ENCODE data around the gene HCN4.
"Not testable (repeated sequence)": the region's sequence is repeated elsewhere in the genome, so short reads cannot be mapped to it uniquely, and the experiment has no call there.

HCN4 gene

DNA sequence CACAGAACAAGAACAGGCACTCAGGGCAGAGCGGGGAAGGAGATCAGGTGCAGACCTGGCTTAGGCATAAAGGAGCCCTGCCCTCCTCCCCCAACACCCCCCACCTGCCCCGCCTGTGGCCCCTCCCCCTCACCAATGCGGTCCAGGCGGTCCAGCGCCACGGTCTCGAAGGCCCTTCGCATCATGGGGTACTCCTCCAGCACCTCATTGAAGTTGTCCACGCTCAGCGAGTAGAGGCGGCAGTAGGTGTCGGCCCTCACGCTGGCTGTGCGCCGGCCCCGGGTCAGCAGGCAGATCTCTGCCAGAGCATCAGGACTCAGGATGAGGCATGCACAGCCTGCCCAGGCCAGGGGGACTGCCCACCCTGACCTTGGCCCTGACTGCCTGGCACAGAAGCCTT, 44.8 kb downstream of the HCN4 start:
- no peak for DNase-seq

DNA sequence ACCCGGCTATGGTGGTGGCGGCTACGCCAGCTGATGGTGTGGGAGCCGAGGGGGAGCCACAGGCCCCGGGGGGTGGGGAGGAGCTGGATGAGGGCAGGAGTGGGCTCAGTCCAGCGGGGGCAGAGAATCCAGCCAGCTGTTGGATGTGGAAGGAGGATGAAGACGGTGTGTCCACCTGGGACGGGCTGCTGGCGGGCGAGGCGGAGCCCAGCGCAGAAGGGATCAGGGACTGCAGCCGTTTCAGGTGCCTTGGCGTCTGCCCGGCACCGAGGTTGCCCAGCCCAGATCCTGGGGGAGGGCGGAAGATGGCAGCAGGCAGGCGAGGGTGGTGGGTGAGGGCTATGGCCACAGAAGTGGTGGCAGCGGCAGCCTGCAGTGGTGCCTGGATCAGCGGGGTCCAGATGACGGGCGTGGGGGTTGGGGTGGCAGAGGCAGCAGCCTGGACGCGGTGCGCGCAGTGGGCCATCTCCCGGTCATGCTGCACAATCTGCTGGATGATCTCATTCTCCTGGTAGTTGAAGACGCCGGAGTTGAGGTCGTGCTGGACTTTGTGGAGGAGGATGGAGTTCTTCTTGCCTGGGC, 45.3 kb downstream of the HCN4 start:
- no peak for DNase-seq

DNA sequence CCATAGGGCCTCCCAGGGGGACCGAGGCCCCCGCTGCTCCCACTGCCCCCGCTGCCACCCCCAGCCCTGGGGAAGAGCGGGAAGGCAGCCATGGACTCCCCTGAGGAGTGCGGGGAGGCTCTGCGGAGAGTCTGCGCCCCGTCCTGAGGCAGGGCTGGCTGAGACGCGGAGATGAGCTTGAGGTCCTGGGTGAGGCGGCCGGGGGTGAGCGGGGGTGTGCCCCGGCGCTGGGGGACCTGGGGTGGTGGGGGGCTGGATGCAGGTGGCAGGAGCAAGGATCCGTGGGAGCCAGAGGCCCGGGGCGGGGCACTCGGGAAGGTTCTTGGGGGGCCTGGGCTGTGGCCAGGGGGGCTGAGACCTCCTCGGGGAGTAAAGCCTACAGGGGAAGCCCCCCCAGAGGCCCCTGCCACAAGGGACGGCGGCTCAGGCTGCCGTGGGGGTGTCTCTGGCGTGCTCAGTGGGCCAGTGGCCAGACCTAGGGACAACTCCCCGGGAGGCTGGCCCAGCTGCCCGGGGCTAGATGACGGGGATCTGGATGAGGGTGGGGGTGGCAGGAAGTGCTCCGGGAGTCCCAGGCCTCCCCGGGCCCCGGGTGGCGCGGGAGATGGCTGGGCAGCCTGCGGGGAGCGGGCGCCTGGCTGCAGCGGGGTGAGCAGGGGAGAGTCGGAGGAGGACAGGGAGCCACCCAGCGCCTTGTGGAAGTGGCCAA, 45.9 kb downstream of the HCN4 start:
- DNase-seq, result no peak

DNA sequence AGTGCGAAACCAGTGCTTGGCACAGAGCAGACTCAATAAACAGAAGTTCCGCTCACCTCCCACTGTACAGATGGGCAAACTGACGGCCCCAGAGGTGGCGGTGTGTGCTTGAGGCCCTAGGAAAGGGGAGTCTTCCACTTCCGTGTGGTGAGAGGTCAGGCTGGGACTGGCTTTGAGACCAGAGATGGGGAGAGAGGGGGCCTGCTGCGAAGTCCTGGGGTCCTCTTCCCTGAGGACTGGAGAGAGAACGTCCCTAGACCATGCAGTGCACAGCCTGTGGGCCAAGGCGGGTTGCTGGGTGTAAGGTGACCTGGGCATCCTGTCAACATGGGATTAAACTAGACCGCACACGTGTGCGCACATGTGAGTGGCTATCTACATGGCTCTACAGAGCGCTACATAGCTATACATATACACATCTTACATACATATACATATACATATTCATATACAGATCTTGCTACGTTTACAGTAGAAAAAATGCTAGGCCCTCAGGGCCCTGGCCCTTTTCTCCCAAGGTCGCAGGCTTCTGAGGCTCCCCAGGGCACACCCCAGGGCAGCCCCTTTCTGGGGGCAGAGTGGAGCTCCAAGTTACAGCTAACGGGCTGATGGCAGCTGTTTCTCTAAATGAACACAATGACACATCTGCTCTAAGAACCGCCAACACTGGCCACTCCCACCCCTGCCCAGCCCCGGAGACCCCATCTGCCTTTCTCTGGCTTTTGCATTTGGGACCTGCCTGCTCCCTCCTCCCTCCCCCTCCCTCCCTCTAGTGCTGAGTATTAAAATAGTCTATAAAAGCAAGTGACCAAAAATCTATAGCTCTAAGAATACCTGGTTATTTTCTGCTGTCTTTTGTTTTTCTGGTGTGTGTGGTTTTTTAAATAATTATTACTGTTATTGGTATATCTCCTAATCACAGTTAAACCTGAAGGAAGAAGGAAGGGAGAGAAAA, 47.0 kb downstream of the HCN4 start:
- no peak for DNase-seq

DNA sequence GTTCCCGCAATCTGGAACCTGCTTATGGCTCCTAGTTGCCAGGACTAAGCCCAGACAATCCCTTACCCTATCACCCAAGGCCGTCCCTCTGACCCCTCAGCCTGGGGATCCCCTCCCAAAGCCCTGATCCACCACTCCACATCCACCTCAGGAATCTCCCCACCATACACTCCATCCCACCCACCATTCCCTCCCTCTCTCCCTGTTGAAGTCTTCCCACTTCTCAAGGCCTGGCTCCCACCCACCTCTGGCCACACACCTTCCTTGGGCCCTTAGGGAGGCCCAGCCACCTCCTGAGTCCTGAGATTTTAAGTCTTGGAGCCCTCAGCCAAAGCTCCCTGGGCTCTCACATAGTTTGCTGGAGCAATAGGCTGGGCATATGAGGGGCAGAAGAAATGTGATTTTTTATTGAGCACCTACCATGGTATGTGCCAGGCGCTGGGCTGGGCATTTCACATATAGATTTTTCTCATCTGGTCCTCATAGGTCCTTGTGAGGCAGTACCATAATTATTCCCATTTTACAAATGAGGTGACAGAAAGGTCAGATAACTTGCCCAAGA, 48.1 kb downstream of the HCN4 start:
- no peak for DNase-seq

DNA sequence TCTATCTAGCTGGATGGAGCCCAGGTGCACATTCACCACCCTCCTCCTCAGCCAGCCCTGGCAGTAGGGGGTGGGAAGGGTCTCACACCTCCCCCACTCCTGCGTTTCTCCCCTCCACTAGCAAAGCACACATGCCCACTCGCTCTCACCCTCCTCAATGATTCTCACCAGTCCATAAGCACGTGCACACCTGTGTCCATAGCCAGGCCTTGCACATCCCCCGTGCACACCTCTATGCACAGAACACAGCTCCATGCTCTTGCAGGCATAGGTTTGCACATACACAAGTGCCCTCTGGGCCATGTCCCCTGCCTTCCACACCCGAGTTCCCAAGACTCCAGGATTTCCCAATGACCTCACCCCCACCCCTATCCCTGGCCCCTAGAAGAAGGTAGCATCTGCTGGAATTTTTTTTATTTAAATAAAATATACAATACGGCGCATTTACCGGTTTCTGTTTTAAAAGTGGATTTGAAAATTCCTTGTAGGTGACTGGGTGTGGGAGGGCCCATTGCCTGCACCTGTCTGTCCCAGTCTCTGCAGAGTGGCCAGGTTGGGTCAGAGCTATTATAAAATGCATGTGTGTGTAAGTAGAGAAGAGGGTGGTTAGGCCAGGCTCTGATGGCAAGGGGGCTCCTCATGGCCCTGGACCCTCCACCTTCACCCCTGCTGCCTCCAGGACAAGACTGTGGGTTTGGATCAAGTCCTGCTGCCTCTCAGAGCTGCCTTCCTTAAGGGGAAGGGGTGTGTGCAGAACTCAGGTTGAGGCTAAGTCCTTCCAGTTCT, 49.1 kb downstream of the HCN4 start:
- no peak for DNase-seq

DNA sequence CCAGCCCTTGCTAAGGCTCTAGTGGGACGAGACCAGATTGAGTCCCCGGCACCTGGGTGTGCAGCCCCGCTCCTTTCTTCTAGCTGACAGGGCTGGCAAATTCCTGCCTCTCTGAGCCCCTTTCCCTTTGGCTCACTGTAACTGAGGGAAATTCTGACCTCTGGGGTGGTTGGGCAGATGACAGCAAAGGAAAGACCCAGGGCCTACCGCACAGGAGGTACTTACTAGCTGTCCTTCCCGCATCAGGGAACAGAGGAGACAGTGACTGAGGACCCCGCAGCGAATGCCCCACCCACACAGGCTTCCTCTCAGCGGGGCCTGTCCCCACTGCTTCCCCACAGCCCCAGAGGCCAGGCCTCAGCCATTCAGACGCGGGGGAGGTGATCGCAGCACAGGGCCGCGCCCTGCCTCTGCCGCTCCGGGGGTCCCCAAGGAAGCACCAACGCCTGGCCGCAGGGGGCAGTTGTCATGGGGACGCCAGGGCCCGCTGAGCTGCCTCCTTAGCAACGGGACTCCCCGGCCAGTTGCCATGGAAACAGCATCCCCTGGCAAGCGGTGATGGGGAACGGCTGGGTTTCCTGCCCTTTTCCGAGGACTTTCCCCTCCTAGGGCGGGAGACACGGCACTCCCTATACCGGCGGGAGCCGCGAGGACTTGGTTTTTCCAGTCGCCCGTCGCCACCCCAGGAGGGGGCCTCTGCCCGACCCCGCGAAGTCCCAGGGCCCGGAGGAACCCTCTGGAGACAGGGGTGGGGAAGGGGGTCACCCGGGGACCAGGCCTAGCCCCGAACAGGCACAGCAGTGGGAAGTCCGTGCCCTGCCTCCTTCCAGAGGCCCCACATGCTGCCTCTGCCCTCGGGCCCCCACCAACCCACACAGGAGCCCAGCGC, 50.1 kb downstream of the HCN4 start:
- DNase-seq, result no peak

DNA sequence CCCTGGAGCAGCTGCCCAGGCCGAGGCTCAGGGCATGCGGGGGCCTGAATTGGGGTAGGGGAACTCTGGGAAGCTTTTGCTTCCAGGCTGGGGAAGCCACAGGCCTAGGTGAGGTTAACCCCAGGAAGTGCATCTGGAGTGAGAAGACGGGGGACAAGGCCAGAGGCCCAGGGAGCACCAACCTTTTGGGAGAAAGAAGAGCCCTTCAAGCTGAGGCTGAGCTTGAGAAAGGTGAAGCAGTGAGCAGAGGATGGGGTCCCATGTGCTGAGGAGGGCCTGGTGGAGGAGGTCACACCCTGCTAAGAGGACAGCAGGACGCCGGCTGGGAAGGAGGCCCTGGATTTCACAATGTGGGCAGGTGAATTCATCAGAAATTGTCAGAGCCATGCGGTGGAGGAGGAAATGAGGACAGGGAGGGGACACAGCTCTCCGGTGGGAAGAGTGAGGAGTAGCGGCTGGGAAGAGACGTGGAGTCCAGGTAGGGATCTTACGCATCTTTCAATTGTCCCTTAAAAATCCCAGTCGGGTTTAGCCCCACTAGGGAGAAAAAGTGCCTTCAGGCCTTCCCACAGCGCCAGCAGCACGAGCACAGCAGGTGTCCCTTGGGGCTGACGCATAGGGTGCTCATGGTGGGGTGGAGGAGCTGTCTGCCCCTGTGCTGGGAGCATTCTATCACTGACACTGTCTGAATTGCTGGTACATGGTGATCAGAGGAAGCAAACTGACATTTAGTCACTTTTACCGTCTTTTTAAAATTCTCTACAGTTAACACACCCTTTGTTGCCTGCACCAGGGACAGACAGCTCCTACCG, 50.9 kb downstream of the HCN4 start:
- DNase-seq, result no peak

DNA sequence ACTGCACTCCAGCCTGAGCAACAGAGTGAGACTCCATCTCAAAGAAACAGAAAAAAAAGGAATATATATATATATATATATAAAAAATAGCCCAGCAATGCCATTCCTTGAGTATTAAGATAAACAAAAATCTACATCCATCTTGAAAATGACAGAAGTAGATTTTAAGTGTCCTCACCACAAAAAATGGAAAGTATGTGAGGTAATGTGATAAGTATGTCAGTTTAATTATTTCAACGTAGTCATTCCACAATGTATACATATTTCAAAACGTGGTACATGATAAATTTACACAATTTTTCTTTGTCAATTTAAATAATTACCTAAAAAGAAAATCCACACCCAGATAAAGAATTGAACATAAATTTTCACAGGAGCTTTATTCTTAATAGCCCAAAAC, 54.9 kb downstream of the HCN4 start:
- DNase-seq, result no peak

DNA sequence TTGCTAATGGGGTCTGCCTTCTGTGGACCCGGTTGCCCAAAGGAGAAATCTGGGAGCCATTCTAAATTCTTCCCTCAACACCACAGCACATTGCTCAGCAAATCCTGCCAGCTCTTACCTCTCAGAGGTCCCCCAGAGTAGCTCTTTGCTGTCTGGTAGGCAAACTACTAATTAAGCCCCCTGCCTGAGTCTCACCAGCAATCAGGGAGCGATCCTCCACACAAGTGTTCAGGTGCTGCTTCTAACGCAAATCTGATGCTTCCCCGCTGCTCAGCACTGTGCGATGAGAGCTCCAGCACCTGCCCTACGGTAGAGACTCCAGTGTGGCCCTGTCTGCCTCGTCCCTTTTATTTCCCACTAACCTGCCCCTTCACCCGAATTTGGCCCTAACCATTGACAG, 60.5 kb downstream of the HCN4 start:
- DNase-seq, result no peak

DNA sequence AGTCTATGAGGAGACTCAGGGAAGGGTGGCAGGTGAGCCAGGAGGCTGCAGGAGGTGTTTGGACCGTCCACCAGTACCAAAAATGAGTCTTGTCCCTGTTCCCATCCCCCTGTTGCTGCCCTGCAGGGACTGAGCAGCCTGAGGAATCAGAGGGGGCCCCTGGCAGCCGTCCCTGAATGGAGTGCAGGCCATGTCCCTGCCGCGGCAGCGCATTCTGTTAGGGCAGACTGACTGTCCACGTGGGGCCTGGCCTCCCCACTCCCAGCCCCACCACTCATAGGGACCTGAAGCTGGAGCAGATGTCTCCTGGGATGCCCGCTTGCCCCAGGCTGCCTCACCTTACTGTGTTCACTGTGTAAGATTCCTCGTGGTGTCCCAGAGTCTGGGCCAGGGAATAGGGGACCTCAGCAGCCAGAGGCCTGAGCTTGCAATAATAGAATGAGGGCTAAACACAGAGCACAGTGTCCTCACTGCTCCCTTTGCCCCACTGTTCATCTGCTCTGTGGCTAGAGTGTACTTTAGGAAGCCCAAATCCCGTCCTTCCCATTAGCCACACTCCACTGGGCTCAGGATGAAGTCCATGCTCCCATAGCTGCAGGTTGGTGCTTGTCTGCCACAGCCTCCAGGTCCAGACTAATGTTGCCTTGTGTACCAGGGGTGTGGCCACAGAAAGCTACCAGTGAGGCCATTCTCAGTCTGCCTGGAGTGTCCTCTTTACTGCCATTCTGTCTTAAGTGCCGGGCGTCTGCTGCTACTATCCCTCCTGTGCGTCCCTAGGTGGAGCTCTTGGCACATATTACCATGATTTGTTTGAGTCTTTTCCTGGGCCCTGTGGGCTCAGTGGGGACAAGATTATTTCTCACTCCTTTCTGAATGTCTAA, 63.2 kb downstream of the HCN4 start:
- DNase-seq, result peak; percentile 64

DNA sequence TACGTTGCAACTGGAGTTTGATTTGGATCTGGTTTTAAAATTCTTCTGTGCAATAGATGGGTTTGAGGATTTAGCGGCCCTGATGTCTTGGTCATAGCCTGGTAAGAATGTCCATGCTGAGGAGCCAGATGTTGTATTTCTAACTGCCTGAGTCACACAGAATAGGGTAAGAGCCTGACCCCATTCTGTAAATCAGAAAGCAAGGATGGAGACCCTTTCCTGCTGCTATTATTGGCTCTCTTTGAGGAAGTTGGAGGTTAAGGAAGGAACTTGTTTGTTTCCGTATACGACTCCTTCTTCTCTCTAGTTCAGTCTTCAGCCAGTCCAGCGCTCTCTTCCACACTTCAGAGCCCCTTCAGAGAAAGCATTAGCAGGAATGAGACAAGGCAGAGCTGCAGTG, 65.1 kb downstream of the HCN4 start:
- DNase-seq, result no peak

DNA sequence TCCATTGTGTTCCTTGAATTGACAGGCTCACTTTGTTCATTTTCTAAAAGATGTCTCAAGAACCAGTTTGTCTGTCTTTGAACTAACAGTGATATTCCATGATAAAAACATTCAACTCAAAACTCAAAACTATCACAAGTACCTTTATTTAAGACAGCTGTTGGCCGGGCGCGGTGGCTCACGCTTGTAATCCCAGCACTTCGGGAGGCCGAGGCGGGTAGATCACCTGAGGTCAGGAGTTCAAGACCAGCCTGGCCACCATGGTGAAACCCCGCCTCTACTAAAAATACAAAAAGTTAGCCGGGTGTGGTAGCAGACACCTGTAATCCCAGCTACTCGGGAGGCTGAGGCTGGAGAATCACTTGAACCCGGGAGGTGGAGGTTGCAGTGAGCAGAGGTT, 68.5 kb downstream of the HCN4 start:
- DNase-seq, result not testable (repeated sequence)

DNA sequence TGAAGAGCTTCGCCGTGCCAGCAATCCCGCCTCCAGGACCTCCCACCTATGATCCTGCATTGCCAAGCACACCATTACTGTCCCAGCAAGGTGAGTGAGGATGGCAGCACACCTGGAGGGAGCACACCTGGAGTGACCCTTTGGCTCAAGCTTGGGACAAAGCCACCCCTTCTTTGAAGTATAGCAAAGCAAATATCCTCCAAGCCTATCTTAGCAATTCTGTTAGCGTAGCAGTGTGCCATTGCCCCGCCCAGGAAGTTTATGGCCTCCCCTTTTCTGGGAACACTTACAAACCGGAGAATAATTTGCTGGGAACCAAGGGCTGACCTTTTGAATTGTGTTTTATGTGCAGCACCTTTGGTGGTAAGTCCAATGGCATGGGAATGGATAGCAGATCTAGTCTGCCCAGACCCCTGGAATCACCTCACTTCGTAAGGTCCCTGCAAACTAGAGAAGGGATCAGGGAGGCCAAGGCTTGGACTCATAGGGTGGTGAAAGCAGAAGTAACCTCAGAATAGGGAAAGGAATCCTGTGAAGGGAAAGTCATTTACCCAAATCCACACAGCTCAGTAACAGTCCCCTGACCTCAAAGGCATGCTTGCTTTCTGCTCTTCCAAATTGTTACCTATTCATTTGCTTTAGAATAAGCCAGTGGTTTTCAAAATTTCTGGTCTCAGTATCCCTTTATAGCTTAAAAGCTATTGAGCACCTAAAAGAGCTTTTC, 70.1 kb downstream of the HCN4 start:
- DNase-seq, result no peak

DNA sequence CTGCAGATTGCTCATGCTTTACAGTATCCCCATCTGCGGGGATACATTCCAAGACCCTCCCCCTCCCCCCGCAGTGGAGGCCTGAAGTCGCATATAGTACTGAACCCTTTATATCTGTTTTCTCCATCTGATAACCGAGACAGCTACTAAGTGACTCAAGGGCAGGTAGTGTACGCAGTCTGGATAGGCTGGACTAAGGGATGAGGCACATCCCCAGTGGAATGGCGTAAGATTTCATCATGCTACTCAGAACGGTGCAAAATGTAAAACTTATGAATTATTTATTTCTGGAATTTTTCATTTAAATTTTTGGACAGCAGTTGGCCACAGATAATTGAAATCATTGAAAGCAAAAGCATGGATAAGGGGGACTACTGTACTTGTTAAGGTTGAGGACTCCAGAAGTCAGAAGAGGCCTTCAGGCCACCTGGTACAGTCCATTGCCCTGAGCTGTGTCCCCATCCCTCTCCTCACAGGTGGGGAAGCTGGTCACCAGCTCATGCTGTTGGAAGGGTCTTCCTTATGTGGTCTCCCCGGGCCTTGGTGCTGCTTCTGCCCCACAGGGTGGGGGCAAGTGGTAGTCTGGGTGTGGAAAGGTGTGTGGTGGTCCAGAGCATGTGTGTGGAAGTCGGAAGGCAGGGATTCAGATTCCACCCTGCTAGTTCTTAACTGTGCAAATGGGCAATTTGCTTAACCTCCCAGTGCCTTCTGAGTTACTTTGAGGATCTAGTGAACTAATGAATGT, 72.0 kb downstream of the HCN4 start:
- DNase-seq, result no peak

DNA sequence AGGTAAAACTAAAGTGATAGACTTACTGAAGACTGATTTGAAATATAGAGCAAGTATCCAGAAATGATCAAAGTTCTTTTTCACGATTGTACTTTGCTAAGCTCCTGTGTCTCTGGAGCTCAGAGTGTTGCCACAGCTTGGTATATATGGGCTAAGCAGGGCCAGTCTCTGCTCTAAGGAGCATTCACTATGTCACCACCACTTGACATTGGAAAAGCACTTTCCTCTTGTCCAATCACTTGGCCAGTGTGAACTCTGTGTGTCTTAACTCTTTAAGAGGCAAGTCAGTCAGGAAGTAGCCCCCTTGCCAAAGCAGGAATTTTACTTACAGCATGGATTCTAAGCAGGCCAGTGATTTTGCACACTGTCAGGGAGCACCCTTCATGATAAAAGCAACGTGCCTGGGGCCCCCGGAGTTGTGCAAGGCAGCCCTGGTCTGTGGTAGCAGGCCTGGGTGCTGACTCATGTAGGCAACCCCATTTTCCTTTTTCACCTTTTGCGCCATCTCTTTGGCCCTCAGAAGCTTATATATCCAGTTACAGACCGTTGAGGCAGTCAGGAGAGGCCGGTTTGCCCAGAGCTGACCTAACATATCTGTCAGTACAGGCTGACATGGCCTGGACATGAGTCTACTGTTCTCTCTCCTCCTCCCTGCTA, 73.0 kb downstream of the HCN4 start:
- DNase-seq, result no peak

DNA sequence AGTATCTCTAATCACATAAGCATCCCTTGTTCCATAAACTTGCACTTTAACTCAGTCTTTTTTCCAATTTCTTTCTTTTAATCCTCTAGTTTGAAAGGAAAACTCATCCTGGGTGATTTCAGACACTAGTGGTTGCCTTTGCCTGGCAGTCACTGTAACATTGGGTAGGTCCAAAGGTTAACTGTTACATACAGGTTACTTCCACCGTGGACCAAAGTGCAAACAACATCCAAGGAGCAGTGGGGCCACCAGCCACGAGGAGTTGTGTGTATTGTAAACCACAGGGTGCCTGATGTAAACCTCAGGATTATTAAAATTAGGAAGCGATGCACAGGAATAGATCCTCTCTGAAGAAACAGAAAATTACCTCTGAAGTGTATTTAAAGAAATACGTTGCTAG, 75.0 kb downstream of the HCN4 start:
- no peak for DNase-seq

DNA sequence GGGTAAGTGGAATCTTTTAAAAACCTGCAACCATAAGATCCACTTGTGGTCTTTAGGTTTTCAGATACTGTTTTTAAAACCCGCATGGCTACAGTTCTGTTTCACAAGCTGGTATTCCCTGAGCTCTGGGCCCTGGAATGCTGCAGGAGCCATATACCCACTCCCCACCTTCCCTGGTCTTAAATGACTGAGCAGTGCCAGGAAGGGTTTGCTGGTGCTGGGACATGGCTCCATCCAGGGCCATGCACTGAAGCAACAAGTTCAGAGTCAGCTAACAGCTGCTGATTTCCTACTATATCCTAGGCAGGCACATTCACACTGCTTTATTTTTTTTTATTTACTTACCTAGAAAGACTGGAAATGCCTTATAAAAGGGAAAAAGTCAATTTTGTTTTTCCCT, 77.3 kb downstream of the HCN4 start:
- DNase-seq, result no peak
